ENCODE results near the gene WNT11. TPM values are rescaled to one million over a fixed set of nuclear protein-coding genes. Genes with fewer than 3 reads are reported as not detected.

WNT11 gene
- total RNA-seq, 1 experiment from 2014 or later = not detected

DNA sequence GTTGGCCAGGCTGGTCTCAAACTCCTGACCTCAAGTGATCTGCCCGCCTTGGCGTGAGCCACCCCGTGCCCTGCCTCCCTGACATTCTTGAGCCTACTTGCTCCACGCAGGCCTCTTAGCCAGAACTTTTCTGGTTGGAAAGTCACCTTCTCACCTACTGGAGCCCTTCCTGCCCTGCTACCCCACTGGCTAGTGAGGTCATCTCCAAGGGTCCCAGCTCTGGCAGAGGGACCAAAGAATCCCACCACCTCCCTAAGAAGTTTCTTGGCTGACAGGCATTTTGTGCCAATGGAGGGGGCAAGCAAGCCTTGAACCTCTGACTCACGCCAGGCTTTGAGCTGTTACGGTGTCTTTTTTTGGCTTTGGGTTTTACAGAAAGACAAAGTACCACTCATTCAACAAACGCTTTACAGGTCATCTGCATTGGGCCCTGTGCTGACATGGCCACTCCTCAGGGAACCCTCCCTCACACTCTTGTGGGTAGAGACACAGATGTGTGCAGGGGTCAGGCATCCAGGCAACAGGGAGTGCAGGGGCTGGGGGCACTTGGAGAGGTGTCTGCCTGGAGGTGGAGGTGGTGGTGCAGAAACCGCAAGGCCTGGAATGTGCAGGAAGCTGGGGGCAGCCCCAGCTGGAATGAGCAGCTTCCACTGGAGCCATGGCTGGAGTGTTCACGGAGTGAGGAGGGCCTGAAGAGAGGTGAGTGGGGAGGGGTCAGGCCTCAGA is 27.1 kb upstream of the WNT11 start:
- Histone ChIP-seq H3K9ac (ENCODE audit: extremely low read depth, insufficient read length, low read length) (no peak overlapping the region), H3K56ac (ENCODE audit: insufficient read length, low read depth, low read length) (no peak overlapping the region), H3K4me2 (ENCODE audit: insufficient read depth, insufficient read length, low read length) (no peak overlapping the region), H3K27ac (ENCODE audit: insufficient read length, low read depth, low read length) (no peak overlapping the region), H4K91ac (ENCODE audit: insufficient read length, low read depth, low read length) (no peak overlapping the region), H4K5ac (ENCODE audit: insufficient read length, low read depth, low read length) (no peak overlapping the region), H3K18ac (ENCODE audit: insufficient read length, low read depth, low read length) (no peak overlapping the region), H3K4me1 (ENCODE audit: insufficient read depth, low read length) (no peaks in the 10 kb centered on the region), H2BK12ac (ENCODE audit: insufficient read length, low read depth, low read length) (no peak overlapping the region), H3K4ac (ENCODE audit: low read depth, low read length) (no peak overlapping the region), H2BK15ac (ENCODE audit: low read depth, low read length) (no peak overlapping the region), H4K8ac (replicated peaks; ENCODE audit: insufficient read length, low read depth, low read length) (no peak overlapping the region), H3K23ac (ENCODE audit: insufficient read length, low read depth, low read length) (no peak overlapping the region), H3K27me3 (ENCODE audit: insufficient read depth, low read length) (no peaks in the 10 kb centered on the region), H4K20me1 (ENCODE audit: control insufficient read depth, insufficient read depth, insufficient read length) (no peaks in the 10 kb centered on the region), H2BK20ac (ENCODE audit: low read depth, low read length, poor library complexity, severe bottlenecking) (no peak overlapping the region), H2AFZ (ENCODE audit: low read length) (no peak overlapping the region), H3K23me2 (ENCODE audit: insufficient read length, low read depth, low read length, poor library complexity, severe bottlenecking) (peaks cover 10% of the 10 kb centered on the region), H2BK5ac (ENCODE audit: insufficient read length, low read length) (no peak overlapping the region), H3K9me3 (ENCODE audit: control insufficient read depth, low read depth, low read length) (no peaks in the 10 kb centered on the region), H3T11ph (ENCODE audit: low read length) (no peak overlapping the region), H2AK5ac (ENCODE audit: insufficient read length, low read length) (no peak overlapping the region), H3K79me1 (ENCODE audit: insufficient read depth, low read depth, low read length, poor library complexity, severe bottlenecking) (no peaks in the 10 kb centered on the region), H2BK120ac (ENCODE audit: low read depth, low read length, poor library complexity, severe bottlenecking) (no peak overlapping the region), H3K14ac (ENCODE audit: insufficient read depth, low read length) (no peak overlapping the region), H3K79me2 (ENCODE audit: insufficient read depth, low read length) (no peaks in the 10 kb centered on the region)
- Mint-ChIP-seq H3K9me3 (peaks cover 6 to 7% of the 10 kb centered on the region in 2 experiments; a peak in 2 of 5 replicates), H3K4me3 (peak overlapping the region; percentile 66 to 100; a peak in 3 of 5 replicates), H3K4me1 (peaks cover 9 to 26% of the 10 kb centered on the region in 2 experiments; a peak in 3 of 4 replicates), H3K27me3 (ENCODE audit: low read depth) (peaks cover 26% of the 10 kb centered on the region), H3K36me3 (ENCODE audit: insufficient read depth in 1 of 3, low read depth in 3 of 3) (no peaks in the 10 kb centered on the region; a peak in 1 of 7 replicates), H3K27ac (no peak overlapping the region)
- DNase-seq = no peak
- TF ChIP-seq, protein P1, sequence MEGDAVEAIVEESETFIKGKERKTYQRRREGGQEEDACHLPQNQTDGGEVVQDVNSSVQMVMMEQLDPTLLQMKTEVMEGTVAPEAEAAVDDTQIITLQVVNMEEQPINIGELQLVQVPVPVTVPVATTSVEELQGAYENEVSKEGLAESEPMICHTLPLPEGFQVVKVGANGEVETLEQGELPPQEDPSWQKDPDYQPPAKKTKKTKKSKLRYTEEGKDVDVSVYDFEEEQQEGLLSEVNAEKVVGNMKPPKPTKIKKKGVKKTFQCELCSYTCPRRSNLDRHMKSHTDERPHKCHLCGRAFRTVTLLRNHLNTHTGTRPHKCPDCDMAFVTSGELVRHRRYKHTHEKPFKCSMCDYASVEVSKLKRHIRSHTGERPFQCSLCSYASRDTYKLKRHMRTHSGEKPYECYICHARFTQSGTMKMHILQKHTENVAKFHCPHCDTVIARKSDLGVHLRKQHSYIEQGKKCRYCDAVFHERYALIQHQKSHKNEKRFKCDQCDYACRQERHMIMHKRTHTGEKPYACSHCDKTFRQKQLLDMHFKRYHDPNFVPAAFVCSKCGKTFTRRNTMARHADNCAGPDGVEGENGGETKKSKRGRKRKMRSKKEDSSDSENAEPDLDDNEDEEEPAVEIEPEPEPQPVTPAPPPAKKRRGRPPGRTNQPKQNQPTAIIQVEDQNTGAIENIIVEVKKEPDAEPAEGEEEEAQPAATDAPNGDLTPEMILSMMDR (conservative IDR thresholded peaks at IDR 0.05) = no peak
- no CpG with 5 or more reads among the region's 9 CpGs for WGBS (ENCODE audit: extremely low coverage, insufficient read length, low lambda C conversion rate)
